NCI-H2029 treated with DMSO at 0.1 percent for 48 hours (cell line): Measurements from ENCODE around the gene NHS.
A peak's percentile ranks its signal among the peaks of the same experiment; 100 is the strongest.

Experiments
- DNase-seq: peaks from one replicate; lab custom pipeline; 2025; lab: John Stamatoyannopoulos, UW

The NHS gene

GRCh38 chrX:17588303-17588702 is 213.3 kb downstream of the NHS start:
- DNase-seq, result no peak

GRCh38 chrX:17590892-17591740 is 216.1 kb downstream of the NHS start:
- peak; percentile 17 for DNase-seq

GRCh38 chrX:17591741-17592110 is 216.7 kb downstream of the NHS start:
- DNase-seq, result no peak

GRCh38 chrX:17592117-17592516 is 217.1 kb downstream of the NHS start:
- no peak for DNase-seq

- no peak for DNase-seq
Measured at GRCh38 chrX:17594693-17595092, 219.7 kb downstream of the NHS start.

- no peak for DNase-seq
Measured at GRCh38 chrX:17595456-17596035, 220.5 kb downstream of the NHS start.

- no peak for DNase-seq
Measured at GRCh38 chrX:17596061-17596460, 221.1 kb downstream of the NHS start.

- DNase-seq, result no peak
Measured at GRCh38 chrX:17596546-17597205, 221.7 kb downstream of the NHS start.

- DNase-seq, result no peak
Measured at GRCh38 chrX:17597327-17597726, 222.3 kb downstream of the NHS start.

- peak; percentile 45 for DNase-seq
Measured at GRCh38 chrX:17597836-17598439, 222.9 kb downstream of the NHS start.

- no peak for DNase-seq
Measured at GRCh38 chrX:17601441-17602200, 226.6 kb downstream of the NHS start.

- no peak for DNase-seq
Measured at GRCh38 chrX:17602245-17602644, 227.2 kb downstream of the NHS start.

GRCh38 chrX:17603196-17603595 is 228.2 kb downstream of the NHS start:
- no peak for DNase-seq

- DNase-seq, result no peak
Measured at GRCh38 chrX:17605676-17606075, 230.7 kb downstream of the NHS start.

- DNase-seq, result no peak
Measured at GRCh38 chrX:17606231-17606630, 231.2 kb downstream of the NHS start.

- DNase-seq, result peak; percentile 54
Measured at GRCh38 chrX:17608888-17609287, 233.9 kb downstream of the NHS start.

GRCh38 chrX:17610788-17611187 is 235.8 kb downstream of the NHS start:
- DNase-seq, result no peak

GRCh38 chrX:17613979-17614588 is 239.1 kb downstream of the NHS start:
- DNase-seq, result no peak

GRCh38 chrX:17616936-17617335 is 241.9 kb downstream of the NHS start:
- DNase-seq, result peak; percentile 31

GRCh38 chrX:17617806-17618205 is 242.8 kb downstream of the NHS start:
- DNase-seq, result no peak

- no peak for DNase-seq
Measured at GRCh38 chrX:17621566-17622270, 246.7 kb downstream of the NHS start.
